Fibroblast of lung (primary cell): ENCODE results near the gene RASL11B. TPM values are rescaled to one million over a fixed set of nuclear protein-coding genes. Genes with fewer than 3 reads are reported as not detected.

ENCODE experiments used
- DNase-seq, 2 donors: peaks; one replicate each; pipeline versions ENCODE4 v3.0.0 to v3.0.0-alpha.2; 2010; ENCODE audit warnings: low read depth in 2 of 2
- H2AFZ ChIP-seq: 2 replicates; pipeline ENCODE4 v1.5.1; 2012; ENCODE audit warnings: low read length, control low read depth, inconsistent platforms
- H3K27ac ChIP-seq: 2 replicates; pipeline ENCODE4 v1.5.1; 2011; ENCODE audit warnings: low read length, control low read depth; ENCODE audit not compliant: insufficient read depth
- H3K27me3 ChIP-seq: 2 replicates; pipeline ENCODE4 v1.5.1; 2011; ENCODE audit warnings: mild to moderate bottlenecking, low read length; ENCODE audit not compliant: control insufficient read depth, insufficient read depth
- H3K36me3 ChIP-seq: 2 replicates; pipeline ENCODE4 v1.5.1; 2011; ENCODE audit warnings: low read length; ENCODE audit not compliant: control insufficient read depth, insufficient read depth
- H3K4me1 ChIP-seq: 2 replicates; pipeline ENCODE4 v1.5.1; 2011; ENCODE audit warnings: low read length; ENCODE audit not compliant: control insufficient read depth, insufficient read depth; ENCODE audit errors: extremely low read depth
- H3K4me2 ChIP-seq: 2 replicates; pipeline ENCODE4 v1.5.1; 2011; ENCODE audit warnings: low read length, control low read depth; ENCODE audit not compliant: insufficient read depth; ENCODE audit errors: extremely low read depth
- H3K4me3 ChIP-seq, 4 experiments: fragments of 200-600 bp in 1 of 4; sonication (generic) in 1 of 4; replicated peaks in 1 of 4; 2 replicates each; pipeline ENCODE4 v1.5.1; 2011 to 2016; ENCODE audit warnings: low read length in 4 of 4, low read depth in 3 of 4, mild to moderate bottlenecking in 3 of 4, control low read depth in 2 of 4, inconsistent platforms in 1 of 4, mixed read lengths in 1 of 4; ENCODE audit not compliant: insufficient read depth in 1 of 4; ENCODE audit errors: control extremely low read depth in 1 of 4
- H3K79me2 ChIP-seq: 2 replicates; pipeline ENCODE4 v1.5.1; 2012; ENCODE audit warnings: mild to moderate bottlenecking, low read length, inconsistent platforms; ENCODE audit not compliant: control insufficient read depth, insufficient read depth
- H3K9ac ChIP-seq: 2 replicates; pipeline ENCODE4 v1.5.1; 2011; ENCODE audit warnings: mild to moderate bottlenecking, low read length, control low read depth; ENCODE audit not compliant: insufficient read depth
- H3K9me3 ChIP-seq: 2 replicates; pipeline ENCODE4 v1.5.1; 2012; ENCODE audit warnings: low read depth, low read length; ENCODE audit not compliant: control insufficient read depth, insufficient read depth
- H4K20me1 ChIP-seq: 2 replicates; pipeline ENCODE4 v1.5.1; 2011; ENCODE audit warnings: low read length; ENCODE audit not compliant: control insufficient read depth, insufficient read depth; ENCODE audit errors: extremely low read depth
- CTCF ChIP-seq, 2 donors: IDR thresholded peaks in 1 of 2; conservative IDR thresholded peaks in 1 of 2; 1 replicate in 1 of 2; 2 replicates in 1 of 2; pipeline ENCODE4 v1.5.1; 2011 to 2012; ENCODE audit warnings: low read length in 2 of 2, control low read depth in 1 of 2, inconsistent platforms in 1 of 2, low read depth in 1 of 2, mild to moderate bottlenecking in 1 of 2
- EZH2 ChIP-seq: IDR thresholded peaks from 2 replicates; pipeline ENCODE4 v1.5.1; 2012; ENCODE audit warnings: low read length, control low read depth, mild to moderate bottlenecking; ENCODE audit errors: missing control alignments
- polyA plus RNA-seq, 2 donors: library from polyadenylated mRNA; depleted of rRNA in 1 of 2; stranded (reverse) in 1 of 2; unstranded in 1 of 2; fragments of >200 nt; gene quantifications; 2 replicates each; pipeline ENCODE4 v1.2.1, GENCODE V29; 2011 to 2012; ENCODE audit warnings: missing spikeins in 1 of 2
- total RNA-seq: library from RNA; depleted of rRNA; stranded (reverse); fragments of >200 nt; gene quantifications from 2 replicates; pipeline ENCODE4 v1.2.1, GENCODE V29; 2014

Gene RASL11B
- total and polyA plus RNA-seq, 2 donors (not counting 1 experiment from before 2014, with no cell fraction given): 2.1 to 15.2 TPM

- DNase-seq: no peak
- Histone ChIP-seq H2AFZ (no peak overlapping the region), H3K27me3 (no peaks in the 10 kb centered on the region), H3K36me3 (no peaks in the 10 kb centered on the region), H3K9me3 (no peaks in the 10 kb centered on the region), H3K4me2 (no peak overlapping the region), H3K4me3 (no peak overlapping the region), H3K79me2 (no peaks in the 10 kb centered on the region), H3K27ac (no peak overlapping the region), H3K9ac (no peak overlapping the region), H4K20me1 (no peaks in the 10 kb centered on the region), H3K4me1 (peaks cover 4% of the 10 kb centered on the region)
- TF ChIP-seq EZH2 (no peak), CTCF (conservative IDR thresholded peaks at IDR 0.05 in 1 of 2, IDR thresholded peaks at IDR 0.05 in 1 of 2; ENCODE audit: low read depth in 1 of 2, low read length in 2 of 2) (no peak)
These were observed 53.1 kb downstream of the RASL11B start for GRCh38 chr4:52915191-52915590.

- no peak overlapping the region for H3K27ac ChIP-seq
- no peaks in the 10 kb centered on the region for H3K36me3 ChIP-seq
- H4K20me1 ChIP-seq: no peaks in the 10 kb centered on the region
- H3K27me3 ChIP-seq: no peaks in the 10 kb centered on the region
- no peak overlapping the region for H3K4me3 ChIP-seq
- no peaks in the 10 kb centered on the region for H3K9me3 ChIP-seq
- H3K9ac ChIP-seq: no peak overlapping the region
- no peak for TF ChIP-seq EZH2
- DNase-seq: no peak
- H3K4me2 ChIP-seq: no peak overlapping the region
- H2AFZ ChIP-seq: no peak overlapping the region
- no peaks in the 10 kb centered on the region for H3K79me2 ChIP-seq
- H3K4me1 ChIP-seq: peaks cover 4% of the 10 kb centered on the region
These were observed 53.7 kb downstream of the RASL11B start for GRCh38 chr4:52915730-52916300.

Other genes with a start within 250 kb of the RASL11B start
- gene USP46, start 203.0 kb upstream of the RASL11B start, total RNA-seq: 12.6 and 14.4 TPM in 2 replicates
- 18.0 and 21.8 TPM in 2 replicates for gene USP46, start 203.0 kb upstream of the RASL11B start, polyA plus RNA-seq
- gene ERVMER34-1, start 110.9 kb upstream of the RASL11B start, total RNA-seq: under 0.01 TPM in 2 replicates
- gene ERVMER34-1, start 110.9 kb upstream of the RASL11B start, polyA plus RNA-seq: 0.07 and 0.54 TPM in 2 replicates